Activated effector memory CD4-positive, alpha-beta T cell treated with anti-CD3 and anti-CD28 coated beads, Interleukin-2, amount 50 U/mL, for 16 hours (primary cell): ENCODE results near the gene TOMM40.

Experiments used
- DNase-seq: peaks from one replicate; pipeline ENCODE4 v3.0.0-alpha.2; 2020

TOMM40 gene

GRCh38 chr19:44931541-44931940, 40.5 kb downstream of the TOMM40 start:
- no peak for DNase-seq

GRCh38 chr19:44939668-44940067, 48.6 kb downstream of the TOMM40 start:
- no peak for DNase-seq

- no peak for DNase-seq
Measured at GRCh38 chr19:44942067-44942571, 51.1 kb downstream of the TOMM40 start, which contains the start of gene APOC4. Gene APOC4 (plus strand): TSS chr19:44942237. CDS start chr19:44942278, 41 bp downstream.

- no peak for DNase-seq
Measured at GRCh38 chr19:44943801-44944249, 52.8 kb downstream of the TOMM40 start.

- DNase-seq: no peak
Measured at GRCh38 chr19:44947041-44947581, 56.1 kb downstream of the TOMM40 start.

- DNase-seq: no peak
Measured at GRCh38 chr19:44948237-44948636, 57.2 kb downstream of the TOMM40 start.

GRCh38 chr19:44948763-44949374, 57.8 kb downstream of the TOMM40 start:
- DNase-seq: no peak

GRCh38 chr19:44949550-44949949, 58.5 kb downstream of the TOMM40 start:
- no peak for DNase-seq

- peak; percentile 79 for DNase-seq
Measured at GRCh38 chr19:44951179-44952159, 60.4 kb downstream of the TOMM40 start.
